Cerebellar cortex (tissue), 1 donor: ENCODE data around the gene SNX30.
"Not testable (repeated sequence)": the region's sequence is repeated elsewhere in the genome, so short reads cannot be mapped to it uniquely, and the experiment has no call there.

Experiments used
- DNase-seq: peaks from one replicate; pipeline ENCODE4 v3.0.0-alpha.2; 2015; ENCODE audit warnings: low spot score

SNX30 gene

GRCh38 chr9:112750016-112750763 is at the start of gene SNX30:
TSS of gene SNX30 (plus strand) at chr9:112750760. CDS start at chr9:112751002, 242 bp downstream.
- DNase-seq: peak; percentile 87

GRCh38 chr9:112703304-112703703 is 47.3 kb upstream of the SNX30 start:
- DNase-seq: no peak

- DNase-seq: peak; percentile 82
These were observed 44.7 kb upstream of the SNX30 start for GRCh38 chr9:112705768-112706427.

- DNase-seq: peak; percentile 53
These were observed 39.4 kb upstream of the SNX30 start for GRCh38 chr9:112711050-112711689.

GRCh38 chr9:112712678-112713077 is 37.9 kb upstream of the SNX30 start:
- DNase-seq: no peak

GRCh38 chr9:112717661-112718331 is 32.8 kb upstream of the SNX30 start, which contains the start of gene INIP:
TSS of gene INIP (minus strand) at chr9:112718117. CDS start at chr9:112716485, 1,632 bp downstream.
- peak; percentile 96 for DNase-seq

GRCh38 chr9:112719241-112719691 is 31.3 kb upstream of the SNX30 start:
- peak; percentile 21 for DNase-seq

- no peak for DNase-seq
These were observed 30.9 kb upstream of the SNX30 start for GRCh38 chr9:112719696-112720095.

- no peak for DNase-seq
These were observed 30.3 kb upstream of the SNX30 start for GRCh38 chr9:112720113-112720780.

- not testable (repeated sequence) for DNase-seq
These were observed 27.8 kb upstream of the SNX30 start for GRCh38 chr9:112722749-112723148.

GRCh38 chr9:112725961-112726360 is 24.6 kb upstream of the SNX30 start:
- no peak for DNase-seq

GRCh38 chr9:112726428-112726827 is 24.1 kb upstream of the SNX30 start:
- DNase-seq: no peak

GRCh38 chr9:112728401-112728800 is 22.2 kb upstream of the SNX30 start:
- no peak for DNase-seq

- no peak for DNase-seq
These were observed 18.6 kb upstream of the SNX30 start for GRCh38 chr9:112731971-112732370.

GRCh38 chr9:112734892-112735291 is 15.7 kb upstream of the SNX30 start:
- no peak for DNase-seq

GRCh38 chr9:112743216-112743836 is 7.2 kb upstream of the SNX30 start:
- DNase-seq: no peak

GRCh38 chr9:112744177-112744576 is 6.4 kb upstream of the SNX30 start:
- DNase-seq: no peak

- no peak for DNase-seq
These were observed 3.5 kb upstream of the SNX30 start for GRCh38 chr9:112747094-112747493.

- DNase-seq: no peak
These were observed 150 bp downstream of the SNX30 start for GRCh38 chr9:112750764-112751055.

- DNase-seq: peak; percentile 68
These were observed 666 bp downstream of the SNX30 start for GRCh38 chr9:112751056-112751795.
